Stomach (tissue), 4 donors: Measurements from ENCODE around the gene ATG16L2.

Source experiments
- POLR2A ChIP-seq, 4 donors: fragments of 450-650 bp; IDR thresholded peaks; one replicate each; pipeline ENCODE4 v1.6.1; 2016; ENCODE audit warnings: antibody characterized with exemption in 4 of 4, control low read depth in 2 of 4, mild to moderate bottlenecking in 1 of 4, moderate library complexity in 1 of 4
- POLR2AphosphoS5 ChIP-seq, 3 donors: sonication (generic); formaldehyde crosslinking; IDR thresholded peaks; one replicate each; pipeline ENCODE4 v1.6.1; 2016; ENCODE audit warnings: antibody characterized with exemption in 3 of 3
- TF ChIP-seq, protein P1 (sequence below), 7 experiments: fragments of 450-650 bp in 4 of 7; fragments of 200-600 bp in 3 of 7; sonication (generic) in 3 of 7; IDR thresholded peaks; one replicate each; pipeline ENCODE4 v1.5.1; 2016 to 2019; ENCODE audit warnings: antibody characterized with exemption in 7 of 7, control low read depth in 2 of 7, mild to moderate bottlenecking in 1 of 7

DNA sequence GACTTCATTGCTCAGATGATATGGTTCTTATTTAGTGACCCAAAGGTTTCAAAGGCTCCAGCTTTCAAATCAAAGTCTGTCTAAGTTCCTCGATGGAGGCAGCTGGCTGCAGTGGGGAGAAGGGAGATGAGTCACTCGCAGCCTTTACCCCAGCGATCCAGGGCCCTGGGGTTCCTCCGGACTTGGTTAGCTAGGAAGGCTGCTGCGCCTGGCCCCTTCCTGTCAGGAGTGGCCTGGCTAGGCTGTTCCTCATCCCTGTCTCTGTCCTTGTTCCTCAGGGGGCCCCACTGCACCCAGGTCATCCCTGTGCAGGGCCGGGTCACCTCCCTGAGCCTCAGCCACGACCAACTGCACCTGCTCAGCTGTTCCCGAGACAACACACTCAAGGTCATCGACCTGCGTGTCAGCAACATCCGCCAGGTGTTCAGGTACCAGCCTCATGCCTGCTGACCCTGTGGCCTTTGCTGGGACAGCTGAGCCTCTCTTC, 13.9 kb downstream of the ATG16L2 start:
- TF ChIP-seq, protein P1, sequence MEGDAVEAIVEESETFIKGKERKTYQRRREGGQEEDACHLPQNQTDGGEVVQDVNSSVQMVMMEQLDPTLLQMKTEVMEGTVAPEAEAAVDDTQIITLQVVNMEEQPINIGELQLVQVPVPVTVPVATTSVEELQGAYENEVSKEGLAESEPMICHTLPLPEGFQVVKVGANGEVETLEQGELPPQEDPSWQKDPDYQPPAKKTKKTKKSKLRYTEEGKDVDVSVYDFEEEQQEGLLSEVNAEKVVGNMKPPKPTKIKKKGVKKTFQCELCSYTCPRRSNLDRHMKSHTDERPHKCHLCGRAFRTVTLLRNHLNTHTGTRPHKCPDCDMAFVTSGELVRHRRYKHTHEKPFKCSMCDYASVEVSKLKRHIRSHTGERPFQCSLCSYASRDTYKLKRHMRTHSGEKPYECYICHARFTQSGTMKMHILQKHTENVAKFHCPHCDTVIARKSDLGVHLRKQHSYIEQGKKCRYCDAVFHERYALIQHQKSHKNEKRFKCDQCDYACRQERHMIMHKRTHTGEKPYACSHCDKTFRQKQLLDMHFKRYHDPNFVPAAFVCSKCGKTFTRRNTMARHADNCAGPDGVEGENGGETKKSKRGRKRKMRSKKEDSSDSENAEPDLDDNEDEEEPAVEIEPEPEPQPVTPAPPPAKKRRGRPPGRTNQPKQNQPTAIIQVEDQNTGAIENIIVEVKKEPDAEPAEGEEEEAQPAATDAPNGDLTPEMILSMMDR (IDR thresholded peaks at IDR 0.05) = no peak
- TF ChIP-seq POLR2AphosphoS5 (IDR thresholded peaks at IDR 0.05) = no peak
- no peak for TF ChIP-seq POLR2A (IDR thresholded peaks at IDR 0.05)
